K562 (cell line): ENCODE data around the gene OR2Y1.

ENCODE experiments used
- USF1 ChIP-seq: sonication (generic); formaldehyde crosslinking; IDR thresholded peaks from 2 replicates; pipeline ENCODE4 v1.9.0; 2022; ENCODE audit warnings: mild to moderate bottlenecking, missing genetic modification reagents
- YY1 ChIP-seq, 3 experiments: IDR thresholded peaks; 2 replicates each; pipeline ENCODE4 v1.6.1; 2011; ENCODE audit warnings: low read length in 2 of 3, mild to moderate bottlenecking in 2 of 3, moderate library complexity in 2 of 3, borderline replicate concordance in 1 of 3, control low read depth in 1 of 3, low read depth in 1 of 3; ENCODE audit not compliant: insufficient read depth in 3 of 3, insufficient replicate concordance in 2 of 3, control insufficient read depth in 1 of 3, insufficient read length in 1 of 3; ENCODE audit errors: extremely low read depth in 1 of 3
- ZBTB49 ChIP-seq: sonication (generic); formaldehyde crosslinking; IDR thresholded peaks from 2 replicates; pipeline ENCODE4 v1.8.0; 2022; ENCODE audit warnings: missing genetic modification reagents, mild to moderate bottlenecking, borderline replicate concordance

GRCh38 chr5:180724944-180725343 lies 14.9 kb downstream of the OR2Y1 start:
- TF ChIP-seq USF1 (CRISPR knock-in tag) (no peak), YY1 (IDR thresholded peaks at IDR 0.05; ENCODE audit: borderline replicate concordance in 1 of 3, control insufficient read depth in 1 of 3, extremely low read depth in 1 of 3, insufficient read depth in 3 of 3, insufficient read length in 1 of 3, insufficient replicate concordance in 2 of 3, low read depth in 1 of 3, low read length in 2 of 3) (no peak), ZBTB49 (CRISPR knock-in tag) (no peak)
